DMS 273 treated with DMSO at 0.1 percent for 48 hours (cell line): Measurements from ENCODE around the gene GRHL1.

Source experiments
- DNase-seq: peaks from one replicate; lab custom pipeline; 2025; lab: John Stamatoyannopoulos, UW

Gene GRHL1

DNA sequence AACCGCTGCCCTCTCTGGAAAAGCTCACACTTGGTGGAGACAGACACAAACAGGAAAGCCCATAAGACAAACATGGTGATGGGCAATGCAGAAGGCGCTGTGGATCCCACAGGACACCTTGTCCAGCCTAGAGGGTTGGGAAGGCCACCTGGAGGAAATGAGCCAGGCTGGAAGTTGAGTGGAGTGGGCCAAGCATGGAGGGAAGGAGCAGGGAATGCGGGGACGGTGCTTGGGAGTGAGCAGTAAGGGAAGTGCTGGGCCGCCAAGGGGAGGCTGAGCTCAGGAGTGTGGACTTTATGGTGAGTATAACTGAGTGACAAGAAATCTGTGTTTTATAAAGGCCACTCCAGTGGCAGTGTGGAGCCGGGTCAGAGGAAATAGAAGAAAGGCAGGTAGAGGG is 2.8 kb upstream of the GRHL1 start:
- DNase-seq = no peak

DNA sequence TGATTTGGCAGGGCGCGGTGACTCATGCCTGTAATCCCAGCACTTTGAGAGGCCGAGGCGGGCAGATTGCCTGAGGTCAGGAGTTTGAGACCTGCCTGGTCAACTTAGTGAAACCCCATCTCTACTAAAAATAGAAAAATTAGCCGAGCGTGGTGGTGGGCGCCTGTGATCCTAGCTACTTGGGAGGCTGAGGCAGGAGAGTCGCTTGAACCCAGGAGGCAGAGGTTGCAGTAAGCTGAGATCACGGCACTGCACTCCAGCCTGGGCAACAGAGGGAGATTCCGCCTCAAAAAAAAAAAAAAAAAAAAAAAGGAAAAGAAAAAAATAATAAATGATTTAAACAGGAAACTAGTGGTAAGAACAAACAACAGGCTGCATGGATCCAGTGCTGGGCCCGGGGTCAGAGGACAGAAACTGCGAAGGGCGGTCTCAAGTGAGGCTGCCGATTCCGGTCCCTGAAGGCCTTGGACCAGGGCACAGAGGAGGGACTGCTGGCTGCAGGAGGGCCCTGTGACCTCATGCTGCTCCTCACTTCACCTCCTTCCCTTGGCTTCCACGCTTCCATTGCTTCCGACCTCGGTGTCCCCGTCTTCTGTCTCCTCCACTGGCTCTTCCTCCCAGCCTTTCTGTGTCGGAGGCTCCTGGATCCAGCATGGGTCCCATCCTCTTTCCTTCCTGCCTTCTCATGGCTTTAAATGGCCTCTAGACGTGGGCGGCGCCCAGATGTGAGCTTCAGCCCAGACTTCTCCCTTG is 2.1 kb upstream of the GRHL1 start:
- DNase-seq = no peak

DNA sequence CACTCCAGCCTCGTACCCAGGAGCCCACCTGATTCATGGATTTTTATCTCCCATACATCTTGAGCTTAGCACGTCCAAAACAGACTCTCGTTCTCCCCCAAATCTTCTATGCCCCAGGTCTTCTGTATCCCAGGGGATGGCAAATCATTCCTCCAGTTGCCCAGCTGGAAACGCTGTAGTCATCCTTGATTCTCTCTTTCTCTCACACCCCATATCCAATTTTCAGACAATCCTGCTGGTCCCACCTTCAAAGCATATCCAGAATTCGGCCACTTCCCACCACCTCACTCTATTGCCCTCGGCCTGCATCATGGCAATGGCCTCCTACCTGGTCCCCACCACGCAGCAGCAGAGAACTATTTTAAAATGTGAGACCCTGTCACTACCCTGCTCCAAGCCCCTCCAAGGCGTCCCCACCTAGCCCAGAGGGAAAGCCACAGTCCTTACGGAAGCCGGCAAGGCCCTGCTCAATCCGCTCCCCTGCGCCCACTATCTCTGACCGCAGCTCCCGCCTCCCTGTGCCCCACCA is 1.4 kb upstream of the GRHL1 start:
- no peak for DNase-seq

DNA sequence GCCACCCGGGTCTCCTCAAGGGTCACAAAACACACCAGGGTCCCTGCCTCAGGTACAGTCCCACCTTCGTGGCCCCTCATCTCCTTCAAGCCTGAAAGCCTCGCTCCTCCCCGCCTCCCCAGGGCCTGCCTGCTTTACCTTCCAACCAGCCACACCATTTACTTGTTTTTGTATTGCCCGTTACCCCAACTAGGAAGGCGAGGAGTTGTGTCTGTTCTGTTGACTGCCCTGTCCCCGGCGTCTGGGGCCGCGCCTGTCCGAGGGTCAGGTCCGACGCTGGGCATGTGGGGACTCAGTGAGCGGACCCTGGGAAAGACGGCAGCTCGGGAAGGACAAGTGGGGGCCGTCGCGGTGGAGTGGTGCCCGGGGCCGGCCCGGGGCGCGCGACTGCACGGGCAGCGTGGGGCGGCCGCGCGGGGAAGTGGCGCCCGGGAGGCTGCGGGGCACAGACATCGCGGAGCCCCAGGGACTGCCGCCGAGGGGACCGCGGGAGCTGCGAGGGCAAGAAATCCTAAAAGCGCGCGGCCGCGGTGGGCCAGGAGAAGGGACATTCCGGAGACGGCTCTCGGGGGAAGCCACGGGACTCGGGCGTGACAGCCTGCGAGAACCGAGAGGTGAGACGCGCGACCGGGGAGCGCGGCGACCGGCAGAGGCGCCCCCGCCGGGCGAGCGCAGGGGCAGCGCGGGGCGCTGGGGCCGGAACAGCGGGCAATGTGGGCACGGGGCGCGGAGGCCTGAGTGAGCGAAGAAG is 797 bp upstream of the GRHL1 start:
- no peak for DNase-seq

DNA sequence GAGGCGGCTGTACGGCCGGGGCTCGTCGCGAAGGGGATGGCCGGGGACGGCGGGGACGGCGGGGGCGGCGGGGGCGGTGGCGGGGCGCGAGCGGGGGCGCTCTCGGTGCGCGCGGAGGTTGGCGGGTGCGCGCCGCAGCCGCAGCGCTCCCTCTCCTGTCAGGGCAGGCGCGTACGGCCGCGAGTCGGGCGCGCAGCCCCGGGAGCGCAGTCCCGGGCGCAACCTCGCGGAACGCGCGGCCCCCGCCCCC is 296 bp upstream of the GRHL1 start:
- no peak for DNase-seq

DNA sequence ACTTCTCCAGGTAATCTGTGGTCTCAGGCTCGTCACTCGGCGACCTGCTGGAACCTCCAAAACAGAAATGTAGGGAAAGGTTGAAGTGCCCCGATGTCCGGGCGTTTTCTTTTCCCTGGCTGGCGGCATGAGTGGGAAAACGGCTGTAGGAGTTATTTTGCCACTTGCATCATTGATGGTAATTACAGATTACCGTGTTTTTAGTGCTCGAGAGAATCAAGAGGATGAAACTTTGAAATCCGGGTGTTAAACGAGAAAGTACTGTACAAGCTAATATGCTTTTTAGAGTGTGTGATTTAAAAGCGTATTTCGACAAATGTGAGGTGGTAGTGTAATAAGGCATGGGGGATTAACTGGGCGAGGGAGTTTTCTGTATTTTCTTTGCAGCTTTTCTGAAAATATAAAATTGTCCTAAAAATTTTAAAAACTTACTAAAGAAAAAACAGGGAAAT is 819 bp downstream of the GRHL1 start:
- DNase-seq = no peak

DNA sequence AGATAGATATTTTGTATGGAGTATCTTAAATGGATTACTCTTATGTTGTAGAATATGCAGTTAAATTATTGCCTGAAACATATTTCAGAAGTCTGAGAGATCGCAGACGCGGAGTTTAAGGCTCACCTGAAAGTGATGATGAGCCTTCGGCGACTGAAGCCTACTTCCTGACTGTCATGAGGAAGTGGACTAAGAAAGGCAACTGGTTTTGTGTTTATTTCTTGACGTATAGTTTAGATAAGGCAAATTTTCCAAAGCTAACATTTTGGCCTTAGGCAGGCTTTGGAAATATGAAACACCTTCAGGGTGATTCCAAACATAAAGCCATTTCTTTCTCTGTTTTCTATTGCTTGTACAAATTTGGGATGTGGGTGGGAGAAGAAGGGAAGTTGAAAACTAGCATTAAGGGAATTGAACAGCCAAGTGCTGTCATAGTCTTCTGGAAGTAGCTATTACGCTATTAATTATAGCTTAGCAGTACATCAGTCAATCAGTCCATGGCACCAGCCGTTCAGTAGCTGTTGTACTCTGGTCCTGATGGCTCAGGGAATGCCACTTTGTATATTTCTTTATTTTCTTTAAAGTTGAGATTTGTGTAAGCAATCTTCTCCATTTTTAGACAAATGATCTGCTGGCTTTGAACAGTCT is 1.5 kb downstream of the GRHL1 start:
- no peak for DNase-seq

DNA sequence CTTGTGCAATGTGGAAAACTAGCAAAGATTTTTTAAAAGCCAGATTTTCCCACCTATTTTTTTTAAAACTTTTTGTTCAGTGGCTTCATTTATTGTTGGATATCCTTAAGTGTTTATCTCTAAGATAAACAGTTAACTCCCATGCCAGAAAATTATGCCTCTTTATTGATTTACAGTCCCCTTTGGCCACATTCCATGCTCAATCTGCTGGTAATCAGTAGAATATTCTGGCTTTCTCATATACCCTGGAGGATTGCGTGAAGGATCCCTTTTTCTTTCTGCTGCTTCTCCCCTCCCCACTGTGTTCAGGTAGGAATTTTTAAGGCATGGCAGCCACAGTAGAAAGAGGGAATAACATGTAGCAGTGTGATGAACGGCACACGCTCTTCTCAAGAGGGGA is 2.6 kb downstream of the GRHL1 start:
- DNase-seq = no peak

DNA sequence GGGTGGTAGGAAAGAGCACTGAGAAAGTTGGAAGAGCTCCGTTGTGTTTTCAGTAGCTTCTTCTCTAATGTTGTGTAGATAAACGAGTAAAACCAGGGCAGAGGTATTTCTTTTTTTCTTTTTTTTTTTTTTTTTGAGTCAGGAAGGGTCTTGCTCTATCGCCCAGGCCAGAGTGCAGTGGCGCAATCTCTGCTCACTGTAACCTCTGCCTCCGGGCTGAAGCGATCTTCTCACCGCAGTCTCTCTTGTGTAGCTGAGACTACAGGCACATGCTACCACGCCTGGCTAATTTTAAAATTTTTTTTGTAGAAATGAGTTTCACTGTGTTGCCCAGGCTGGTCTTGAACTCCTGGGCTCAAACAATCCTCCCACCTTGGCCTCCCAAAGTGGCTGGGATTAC is 6.6 kb downstream of the GRHL1 start:
- DNase-seq = no peak

DNA sequence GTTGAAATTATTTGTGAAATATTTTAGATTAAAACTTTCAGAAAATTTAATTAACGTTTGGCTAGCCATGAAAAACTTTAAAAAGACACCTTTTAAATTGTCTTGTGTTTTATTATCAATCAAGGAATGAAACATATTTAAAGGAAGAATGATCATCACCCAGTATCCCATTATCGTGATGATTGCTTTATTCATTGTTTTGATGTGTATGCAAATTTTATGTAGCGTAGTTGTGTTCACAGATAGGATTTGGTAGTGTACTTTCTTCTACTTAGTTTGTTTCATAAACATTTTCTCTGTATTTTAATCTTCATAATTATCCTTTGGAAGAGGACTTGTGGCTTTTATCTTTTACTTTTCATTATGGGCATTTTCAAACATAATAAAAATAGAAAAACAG is 7.8 kb downstream of the GRHL1 start:
- no peak for DNase-seq

DNA sequence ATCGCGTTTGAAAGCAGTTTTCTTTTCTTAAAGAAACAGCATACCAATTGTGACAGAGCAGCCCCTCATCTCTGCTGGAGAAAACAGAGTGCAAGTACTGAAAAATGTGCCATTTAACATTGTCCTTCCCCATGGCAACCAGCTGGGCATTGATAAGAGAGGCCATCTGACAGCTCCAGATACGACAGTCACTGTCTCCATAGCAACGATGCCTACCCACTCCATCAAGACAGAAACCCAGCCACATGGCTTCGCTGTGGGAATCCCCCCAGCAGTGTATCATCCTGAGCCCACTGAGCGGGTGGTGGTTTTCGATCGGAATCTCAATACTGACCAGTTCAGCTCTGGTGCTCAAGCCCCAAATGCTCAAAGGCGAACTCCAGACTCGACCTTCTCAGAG is 9.5 kb downstream of the GRHL1 start:
- DNase-seq = no peak

DNA sequence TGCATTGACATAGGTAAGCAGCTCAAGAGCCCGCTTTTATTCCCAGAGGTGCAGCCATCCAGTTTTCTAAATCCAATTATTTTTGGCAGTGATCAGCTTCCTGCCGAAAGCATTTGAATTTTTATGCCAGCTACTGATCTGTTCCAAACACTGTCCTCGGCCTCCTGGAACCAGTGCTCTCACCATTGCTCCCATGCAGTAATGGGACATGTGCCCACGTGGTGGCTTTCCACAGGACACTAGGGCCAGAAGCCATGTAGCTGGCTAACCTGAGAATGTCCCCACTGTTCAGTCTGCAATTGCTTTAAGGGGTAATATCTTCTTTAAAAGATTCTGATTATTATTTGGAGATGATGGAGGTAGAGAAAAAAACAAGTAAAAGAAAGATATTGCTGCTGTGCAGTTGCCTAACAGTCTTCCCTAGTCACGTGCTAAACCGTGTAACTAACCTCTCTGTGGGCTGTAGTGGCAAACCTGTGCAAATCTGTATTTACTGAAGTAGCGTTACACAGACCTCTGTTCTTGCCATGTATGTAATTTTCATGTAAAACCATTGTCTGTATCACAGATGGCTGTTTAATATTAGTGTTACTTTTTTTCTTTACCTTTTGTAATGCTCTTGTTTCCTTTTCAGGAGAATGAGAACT is 13.0 kb downstream of the GRHL1 start:
- DNase-seq = no peak

DNA sequence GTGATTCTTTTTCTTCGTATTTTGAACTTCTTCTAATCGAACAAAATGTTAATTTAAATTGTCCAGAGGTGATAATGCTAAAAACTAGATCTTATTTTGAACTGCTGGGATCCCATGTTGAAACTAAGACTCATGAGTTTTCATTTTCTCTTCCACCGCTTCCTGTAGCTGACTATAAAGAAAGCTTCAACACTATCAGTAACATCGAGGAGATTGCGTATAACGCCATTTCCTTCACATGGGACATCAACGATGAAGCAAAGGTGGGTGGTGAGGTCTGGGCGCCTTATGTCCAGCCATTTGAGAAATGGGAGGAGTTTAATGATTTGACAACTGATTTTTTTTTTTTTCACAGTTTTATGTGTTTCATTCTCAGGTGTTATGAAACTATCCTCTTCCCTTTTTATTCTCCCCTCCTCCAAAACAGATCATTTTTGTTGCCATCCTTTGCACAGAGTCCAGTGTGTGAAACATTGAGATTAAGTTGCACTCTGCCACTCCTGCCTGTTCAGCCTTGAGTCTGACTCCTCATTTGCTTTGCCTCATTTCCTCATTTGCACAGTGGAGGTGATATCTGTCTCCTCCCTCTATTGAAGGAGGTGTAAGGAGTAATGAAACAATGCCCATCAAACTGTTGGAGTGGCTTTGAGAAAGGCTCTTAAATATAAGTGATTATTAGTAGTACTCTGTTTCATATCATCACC is 13.8 kb downstream of the GRHL1 start:
- no peak for DNase-seq

DNA sequence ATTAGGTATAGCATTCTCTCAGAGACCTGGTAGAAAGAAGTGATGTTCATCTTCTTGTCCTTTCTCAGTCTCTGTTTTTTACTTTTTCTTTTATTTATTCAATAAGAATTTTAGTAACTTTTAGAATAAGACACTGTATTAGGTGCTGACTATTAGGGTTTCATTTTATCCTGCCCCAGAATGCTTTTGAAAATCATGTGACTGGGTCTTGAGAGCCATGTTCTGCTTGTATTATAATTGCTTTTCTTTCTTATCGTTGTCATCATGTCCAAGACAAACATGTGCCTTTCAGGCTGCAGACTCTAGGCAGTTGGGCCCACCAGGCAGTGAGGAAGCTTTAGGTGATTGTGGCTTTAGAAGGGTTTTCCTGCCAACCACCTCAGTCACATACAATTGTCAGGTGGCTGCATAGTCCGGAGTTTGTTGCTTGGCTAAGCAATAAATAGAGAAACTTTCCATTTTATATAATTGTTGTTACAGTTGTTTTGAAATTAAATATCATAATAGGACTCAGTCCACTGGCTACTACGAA is 15.1 kb downstream of the GRHL1 start:
- no peak for DNase-seq

DNA sequence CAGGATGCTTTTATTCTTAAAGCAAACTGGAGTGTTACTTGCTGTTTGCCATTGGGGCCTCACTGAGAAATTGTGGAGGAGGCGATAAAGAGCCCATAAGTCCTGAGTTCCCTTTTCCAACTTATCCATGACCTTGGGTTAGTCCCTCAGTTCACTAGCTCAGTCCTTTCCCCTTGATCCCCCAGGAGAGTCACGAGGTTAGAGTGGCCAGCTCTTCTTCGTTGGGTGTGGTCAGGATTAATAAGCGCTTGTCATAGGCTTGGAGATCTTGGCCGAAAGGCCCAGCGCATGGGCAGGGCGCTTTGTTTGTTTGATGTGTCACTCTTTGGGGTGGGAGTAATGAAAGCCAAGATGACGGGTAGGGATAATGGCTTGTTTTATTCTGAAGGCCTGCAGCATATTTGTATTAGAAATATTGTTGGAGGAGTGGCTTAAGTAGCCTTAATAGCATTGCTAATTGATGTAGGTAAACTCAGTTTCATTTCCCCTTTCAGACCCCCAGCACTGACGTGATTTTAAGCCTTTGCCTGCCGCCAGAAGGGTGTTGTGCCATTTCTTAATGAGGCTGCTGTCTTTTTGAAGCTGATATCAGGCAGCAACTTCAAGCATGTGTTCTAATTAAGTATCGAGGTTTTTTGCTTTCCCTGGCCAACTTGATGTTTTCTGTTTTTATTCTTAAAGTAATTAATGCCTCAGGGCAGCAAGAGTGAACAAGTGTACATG is 15.7 kb downstream of the GRHL1 start:
- DNase-seq = no peak

DNA sequence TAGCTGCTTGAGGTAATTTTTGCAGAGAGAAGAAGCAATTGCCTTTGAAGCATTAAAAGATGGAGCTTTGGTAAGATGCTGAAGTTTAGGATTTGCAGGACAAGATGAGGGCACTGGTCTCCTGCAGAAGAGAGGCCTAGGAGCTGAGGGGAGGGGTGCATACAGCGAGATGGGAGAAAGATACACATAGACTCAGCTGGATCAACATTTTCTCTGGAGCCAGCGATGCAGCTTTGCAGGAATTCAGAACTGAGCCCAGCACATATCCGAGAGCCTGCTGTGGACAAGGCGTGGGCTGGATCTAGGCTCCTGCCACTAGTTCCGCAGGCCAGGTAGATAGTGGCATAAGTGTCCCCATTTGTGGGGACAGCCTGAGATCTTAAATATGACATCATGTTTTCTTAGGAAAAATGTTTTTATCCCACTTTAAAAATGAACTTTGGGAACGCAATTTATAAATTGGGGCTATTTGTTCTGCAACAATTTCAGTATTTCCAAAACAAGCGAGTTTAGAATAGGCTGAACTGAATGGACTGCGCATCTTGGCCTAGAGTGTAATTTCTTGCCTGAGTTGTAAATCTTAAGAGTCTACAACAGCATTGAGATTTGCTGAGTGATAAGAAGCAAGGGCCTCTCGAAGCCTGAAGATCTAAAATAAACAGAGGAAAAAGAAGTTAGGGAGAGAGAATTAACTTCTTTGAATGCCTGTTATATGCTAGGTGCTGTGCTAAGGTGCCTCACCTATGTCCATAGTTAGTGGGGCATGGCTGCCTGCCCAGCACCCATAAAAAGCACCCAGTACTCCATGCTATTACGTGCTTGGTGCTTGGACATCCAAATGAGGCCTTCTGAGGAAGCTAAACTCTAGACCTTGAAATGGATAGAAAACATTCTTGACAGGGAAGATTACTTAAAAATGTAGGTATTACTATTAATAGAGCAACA is 17.3 kb downstream of the GRHL1 start:
- no peak for DNase-seq

DNA sequence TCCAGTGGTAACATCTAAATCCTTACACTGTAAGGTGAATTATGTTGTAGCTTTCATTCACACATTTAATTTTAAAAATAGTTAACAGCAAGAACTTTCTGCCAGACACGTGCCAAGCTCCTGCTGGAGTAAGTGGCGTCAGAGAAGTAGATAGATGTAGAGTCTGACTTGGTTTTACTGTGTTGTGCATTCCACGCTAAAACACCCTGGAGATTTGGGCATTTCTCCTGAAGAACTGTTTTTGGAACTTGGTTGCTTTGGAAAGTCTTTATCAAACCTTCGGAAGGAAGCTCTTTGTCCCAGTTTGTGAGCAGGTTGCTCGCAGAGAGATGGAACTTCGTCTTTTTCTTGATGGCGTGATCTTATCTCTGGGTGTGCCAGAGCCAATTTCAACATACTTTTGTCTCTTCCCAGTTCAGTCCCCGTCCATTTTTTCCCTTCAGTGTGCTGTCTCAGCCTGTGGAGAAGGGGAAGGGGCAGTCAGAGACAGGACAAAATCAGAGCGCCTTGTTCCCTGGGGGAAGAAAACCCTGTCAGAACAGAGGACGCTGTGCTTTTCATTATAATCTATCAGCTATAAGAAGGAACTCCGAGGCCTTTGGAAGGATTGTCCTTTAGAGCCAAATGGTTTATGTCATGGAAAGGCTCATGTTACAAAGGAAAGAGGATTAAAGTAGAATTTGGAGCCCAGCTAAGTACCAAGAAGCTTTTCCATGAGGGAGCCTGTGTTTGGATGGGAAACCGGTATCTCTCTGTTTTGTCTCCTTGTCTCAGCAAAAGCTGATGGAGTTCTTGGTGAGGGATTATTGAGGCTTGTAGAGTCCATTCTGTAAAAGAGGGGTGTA is 18.9 kb downstream of the GRHL1 start:
- no peak for DNase-seq

DNA sequence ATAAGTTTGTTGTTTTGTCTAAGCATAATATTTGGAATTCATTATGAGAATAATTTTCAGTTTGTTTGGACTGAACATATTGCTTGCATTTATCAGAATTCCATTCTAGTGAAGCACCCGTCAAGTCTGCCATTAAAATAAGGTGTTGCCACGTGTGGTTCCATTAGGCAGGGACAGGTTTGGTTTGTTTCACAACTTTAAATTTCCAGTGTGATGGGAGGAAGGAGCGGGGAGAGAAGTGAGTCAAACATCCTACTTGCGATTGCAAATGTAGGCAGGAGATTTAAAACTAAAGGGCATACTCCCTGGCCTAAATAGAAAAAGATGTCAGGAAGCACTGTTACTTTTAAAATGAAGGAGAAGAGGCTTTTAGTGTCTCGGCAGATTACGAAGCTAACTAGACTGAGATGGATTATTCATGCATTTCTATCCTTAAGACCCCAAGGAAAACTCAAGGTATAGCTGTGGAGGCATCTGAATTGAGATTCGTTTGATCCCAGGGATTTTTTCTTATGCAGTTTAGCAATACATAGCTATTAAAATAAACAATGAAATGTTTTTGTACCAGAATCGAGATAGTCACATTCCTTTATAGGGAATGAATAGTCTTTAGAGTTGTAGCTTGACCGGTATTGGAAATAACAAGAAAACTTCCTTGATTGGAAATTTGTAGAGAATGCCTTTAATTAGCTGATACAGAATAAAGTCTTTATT is 19.8 kb downstream of the GRHL1 start:
- DNase-seq = no peak
